ENCODE measurements around the gene C9. TPM values are rescaled to one million over a fixed set of nuclear protein-coding genes. Genes with fewer than 3 reads are reported as not detected.
"Not testable (repeated sequence)": the region's sequence is repeated elsewhere in the genome, so short reads cannot be mapped to it uniquely, and the experiment has no call there.

C9 gene
- total RNA-seq, 1 donor from 2014 or later: not detected

- no peak for DNase-seq (ENCODE audit: low read depth, low spot score)
These were observed 32.4 kb downstream of the C9 start for GRCh38 chr5:39331861-39332381.

GRCh38 chr5:39328731-39329130, 35.6 kb downstream of the C9 start:
- DNase-seq (ENCODE audit: low read depth, low spot score): no peak

GRCh38 chr5:39323542-39323941, 40.8 kb downstream of the C9 start:
- no peak for DNase-seq (ENCODE audit: low read depth, low spot score)

GRCh38 chr5:39319395-39319794, 44.9 kb downstream of the C9 start:
- no peak for DNase-seq (ENCODE audit: low read depth, low spot score)

DNA sequence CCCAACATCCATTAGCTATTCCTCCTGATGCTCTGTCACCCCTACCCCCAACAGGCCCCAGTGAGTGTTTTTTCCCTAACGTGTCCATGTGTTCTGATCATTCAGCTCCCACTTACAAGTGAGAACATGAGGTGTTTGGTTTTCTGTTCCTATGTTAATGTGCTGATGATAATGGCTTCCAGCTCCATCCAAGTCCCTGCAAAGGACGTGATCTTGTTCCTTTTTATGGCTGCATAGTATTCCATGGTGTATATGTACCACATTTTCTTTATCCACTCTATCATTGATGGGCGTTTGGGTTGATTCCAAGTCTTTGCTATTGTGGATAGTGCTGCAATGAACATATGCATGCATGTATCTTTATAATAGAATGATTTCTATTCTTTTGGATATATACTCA, 47.8 kb downstream of the C9 start:
- DNase-seq (ENCODE audit: low read depth, low spot score): not testable (repeated sequence)

DNA sequence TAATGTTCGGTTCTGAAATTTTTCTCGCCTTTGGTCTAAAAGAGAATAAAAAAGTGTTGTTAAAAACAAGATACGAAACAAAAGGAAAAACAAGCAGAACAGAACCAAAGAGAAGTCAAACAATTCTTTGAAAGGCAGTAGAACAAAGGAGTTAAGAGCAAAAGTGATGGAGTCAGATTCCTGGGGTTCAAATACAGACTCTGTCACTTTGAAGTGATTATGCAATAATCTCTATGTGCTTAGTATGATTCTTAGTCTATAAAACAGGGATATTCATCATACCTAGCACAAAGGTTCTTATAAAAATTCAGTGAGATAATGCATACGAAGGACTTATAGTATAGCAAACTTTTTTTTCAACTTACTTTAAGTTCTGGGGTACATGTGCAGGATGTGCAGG, 48.3 kb downstream of the C9 start:
- no peak for DNase-seq (ENCODE audit: low read depth, low spot score)

- DNase-seq (ENCODE audit: low read depth, low spot score): no peak
These were observed 49.7 kb downstream of the C9 start for GRCh38 chr5:39314591-39314990.

DNA sequence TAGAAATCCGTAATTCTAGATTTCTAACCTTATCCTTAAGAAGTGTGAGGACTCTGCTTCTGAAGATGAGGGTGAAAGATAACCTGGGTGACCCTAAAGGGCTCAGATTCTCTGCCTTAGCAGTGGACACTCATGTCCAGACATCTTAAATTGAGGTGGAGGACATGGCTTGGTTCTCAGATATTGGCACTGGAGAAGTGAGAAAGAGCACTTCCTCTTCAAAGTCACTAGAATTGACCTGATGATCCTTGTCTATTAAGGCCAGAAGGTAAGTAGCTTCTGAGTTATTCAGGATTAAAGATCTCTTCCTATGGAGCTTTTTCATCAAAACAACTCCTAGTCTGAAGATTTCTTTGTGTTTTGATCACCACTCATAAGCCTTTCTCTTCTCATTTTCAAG, 54.8 kb downstream of the C9 start:
- no peak for DNase-seq (ENCODE audit: low read depth, low spot score)

GRCh38 chr5:39302472-39302871, 61.8 kb downstream of the C9 start:
- no peak for DNase-seq (ENCODE audit: low read depth, low spot score)

DNA sequence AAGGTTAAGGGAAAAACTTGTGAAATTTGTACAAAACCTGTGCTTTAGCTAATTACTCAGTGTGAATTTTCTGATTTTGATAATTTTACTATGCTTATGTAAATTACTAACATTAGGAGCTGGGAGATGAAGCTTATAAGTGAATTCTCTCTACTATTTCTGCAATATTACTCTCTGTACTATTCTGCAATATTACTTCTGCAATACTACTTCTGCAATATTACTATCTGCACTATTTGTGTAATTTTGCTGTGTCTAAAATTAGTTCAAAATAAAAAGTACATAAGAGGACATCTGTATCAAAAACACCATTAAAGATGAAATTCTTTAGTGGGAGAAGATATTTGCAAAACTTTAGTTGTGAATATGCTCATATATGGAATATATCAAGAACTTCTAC, 62.9 kb downstream of the C9 start:
- DNase-seq (ENCODE audit: low read depth, low spot score): no peak

GRCh38 chr5:39299962-39300361, 64.3 kb downstream of the C9 start:
- no peak for DNase-seq (ENCODE audit: low read depth, low spot score)

DNA sequence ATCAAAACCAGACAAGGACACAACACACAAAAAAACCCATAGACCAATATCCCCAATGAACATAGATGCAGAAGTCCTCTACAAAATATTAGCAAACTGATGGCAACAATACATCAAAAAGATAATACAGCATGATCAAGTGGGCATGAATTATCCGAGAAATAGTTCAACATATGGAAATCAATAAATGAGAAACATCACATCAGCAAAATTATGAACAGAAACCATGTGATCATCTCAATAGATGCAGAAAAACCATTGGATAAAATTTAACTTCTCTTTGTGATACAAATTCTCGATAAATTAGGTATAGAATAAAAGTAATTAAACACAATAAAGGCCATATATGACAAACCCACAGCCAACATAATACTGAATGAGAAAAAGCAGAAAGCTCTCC, 69.6 kb downstream of the C9 start:
- DNase-seq (ENCODE audit: low read depth, low spot score): no peak

DNA sequence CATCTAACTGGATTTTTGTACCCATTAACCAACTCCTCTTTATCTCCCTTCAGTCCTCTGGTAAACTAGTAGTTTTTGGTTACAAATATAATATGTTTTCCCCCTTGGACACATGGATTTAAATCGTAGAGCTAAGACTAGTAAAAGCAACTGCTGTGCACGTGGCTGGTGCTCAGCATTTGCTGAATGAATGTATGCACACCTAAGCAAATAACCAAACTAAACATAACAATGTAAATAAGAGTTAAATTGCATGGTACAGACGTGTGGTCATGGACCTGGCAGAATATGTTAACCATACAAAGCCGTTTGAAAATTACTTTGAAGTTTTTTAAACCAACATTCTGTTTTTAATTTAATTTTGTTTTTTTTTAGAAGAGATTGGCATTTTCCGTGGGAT, 79.7 kb downstream of the C9 start:
- DNase-seq (ENCODE audit: low read depth, low spot score): no peak

DNA sequence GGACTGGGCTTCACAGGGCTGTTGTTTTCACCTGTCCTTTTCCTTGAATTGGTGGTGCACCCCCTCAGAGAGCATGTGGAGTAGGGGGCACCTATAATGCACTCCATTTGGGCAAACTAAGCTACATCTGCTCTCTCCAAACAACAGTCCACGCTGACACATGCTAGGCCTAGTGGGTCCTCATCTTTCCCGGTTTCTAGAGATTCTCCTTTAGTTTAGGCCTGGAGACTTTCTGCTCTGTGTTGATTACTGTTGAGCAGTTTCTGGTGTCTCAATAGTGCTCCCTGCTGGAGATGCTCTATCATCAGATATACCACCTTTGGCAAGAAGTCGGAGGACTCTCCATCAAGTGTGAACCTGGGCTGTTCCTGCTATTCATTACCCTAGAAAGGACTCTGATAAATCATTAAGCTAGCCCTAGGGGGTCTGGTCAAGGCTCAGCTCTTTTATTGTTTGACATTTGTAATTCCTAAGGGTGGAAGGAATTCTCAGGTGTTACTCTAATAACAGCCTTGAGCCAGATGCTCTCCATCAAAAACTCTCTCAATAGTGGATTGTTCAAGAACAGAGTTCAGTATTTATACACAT, 81.0 kb downstream of the C9 start:
- peak; percentile 39 for DNase-seq (ENCODE audit: low read depth, low spot score)

DNA sequence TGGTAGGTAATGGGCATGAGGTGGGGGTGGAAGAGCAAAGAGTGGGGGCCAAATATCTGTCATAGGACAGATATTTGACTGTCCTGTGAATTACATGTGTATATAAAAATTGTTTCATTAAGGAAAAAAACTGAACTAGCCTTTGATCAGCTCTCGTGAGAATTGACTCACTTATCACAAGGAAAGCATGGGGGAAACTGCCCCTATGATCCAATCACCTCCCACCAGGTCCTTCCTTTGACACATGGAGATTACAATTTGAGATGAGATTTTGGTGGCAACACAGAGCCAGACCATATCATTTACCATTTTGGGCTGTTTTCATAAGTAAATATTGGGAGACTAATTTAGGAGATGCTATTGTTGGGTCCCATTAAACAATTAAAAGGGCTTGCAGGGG, 81.7 kb downstream of the C9 start:
- DNase-seq (ENCODE audit: low read depth, low spot score): no peak

DNA sequence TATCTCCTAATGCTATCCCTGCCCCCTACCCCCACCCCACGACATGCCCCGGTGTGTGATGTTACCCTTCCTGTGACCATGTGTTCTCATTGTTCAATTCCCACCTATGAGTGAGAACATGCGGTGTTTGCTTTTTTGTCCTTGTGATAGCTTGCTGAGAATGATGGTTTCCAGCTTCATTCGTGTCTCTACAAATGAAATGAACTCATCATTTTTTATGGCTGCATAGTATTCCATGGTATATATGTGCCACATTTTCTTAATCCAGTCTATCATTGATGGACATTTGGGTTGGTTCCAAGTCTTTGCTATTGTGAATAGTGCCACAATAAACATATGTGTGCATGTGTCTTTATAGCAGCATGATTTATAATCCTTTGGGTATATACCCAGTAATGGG, 88.4 kb downstream of the C9 start:
- DNase-seq (ENCODE audit: low read depth, low spot score): not testable (repeated sequence)

DNA sequence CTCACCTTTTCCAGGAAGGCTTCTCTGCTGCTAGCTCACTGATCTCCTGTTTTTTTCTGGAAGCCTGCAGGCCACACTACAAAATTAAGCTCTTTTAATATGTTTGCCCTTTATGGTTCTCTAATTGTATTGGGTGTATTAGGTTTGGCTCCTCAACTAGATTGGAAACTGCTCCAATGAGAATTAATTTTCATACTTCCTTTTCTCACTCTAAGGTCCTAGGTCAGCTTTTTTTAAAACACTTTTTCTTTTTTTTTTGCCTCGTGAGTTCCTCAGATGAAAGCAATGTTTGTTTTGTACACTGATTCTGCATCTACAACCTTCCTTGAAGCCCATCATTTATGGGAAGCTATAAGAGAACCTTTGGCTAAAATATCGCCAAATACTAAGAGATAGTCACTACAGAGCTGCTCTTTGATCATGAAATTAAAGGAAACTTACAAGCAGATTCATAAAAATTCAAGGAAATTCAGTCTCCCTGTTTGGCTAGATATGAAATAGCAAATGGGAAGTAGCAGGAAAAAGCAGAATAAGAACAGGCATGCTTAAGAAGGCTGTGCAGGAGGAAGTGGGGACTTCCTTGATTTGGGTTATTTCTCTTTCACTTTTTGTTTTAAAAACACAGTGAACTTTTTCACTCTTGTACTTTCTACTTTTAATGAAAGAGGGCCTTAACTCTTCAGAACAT, 89.8 kb downstream of the C9 start:
- no peak for DNase-seq (ENCODE audit: low read depth, low spot score)

GRCh38 chr5:39273314-39273954, 90.9 kb downstream of the C9 start:
- DNase-seq (ENCODE audit: low read depth, low spot score): no peak

DNA sequence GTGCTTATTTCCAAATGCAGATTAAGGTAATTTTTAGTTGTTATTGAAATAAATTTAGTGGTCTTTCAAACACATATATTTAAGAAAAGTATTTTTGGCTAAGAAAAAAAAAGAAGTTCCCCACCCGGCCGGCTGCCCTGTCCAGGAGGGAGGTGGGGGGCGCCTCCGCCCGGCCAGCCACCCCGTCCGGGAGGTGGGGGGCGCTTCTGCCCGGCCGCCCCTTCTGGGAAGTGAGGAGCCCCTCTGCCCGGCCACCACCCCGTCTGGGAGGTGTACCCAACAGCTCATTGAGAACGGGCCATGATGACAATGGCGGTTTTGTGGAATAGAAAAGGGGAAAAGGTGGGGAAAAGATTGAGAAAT, 91.4 kb downstream of the C9 start:
- not testable (repeated sequence) for DNase-seq (ENCODE audit: low read depth, low spot score)

GRCh38 chr5:39270225-39270848, 94.0 kb downstream of the C9 start:
- no peak for DNase-seq (ENCODE audit: low read depth, low spot score)

GRCh38 chr5:39267186-39267585, 97.1 kb downstream of the C9 start:
- DNase-seq (ENCODE audit: low read depth, low spot score): no peak

GRCh38 chr5:39266442-39266841, 97.9 kb downstream of the C9 start:
- DNase-seq (ENCODE audit: low read depth, low spot score): no peak

All from pulmonary artery endothelial cell (primary cell).